Measurements from ENCODE around the gene HIGD1B. TPM values are rescaled to one million over a fixed set of nuclear protein-coding genes. Genes with fewer than 3 reads are reported as not detected.

HIGD1B gene
- total and polyA plus RNA-seq, 2 of the 13 experiments (the other 11 are each of a cell fraction or from before 2014, with no cell fraction given), result not detected

- Histone ChIP-seq H4K20me1 (ENCODE audit: insufficient read depth, low read length) (no peaks in the 10 kb centered on the region), H3K4me1 (ENCODE audit: insufficient read depth, low read length) (no peaks in the 10 kb centered on the region), H3K9me3 (ENCODE audit: low read length) (no peaks in the 10 kb centered on the region), H3K4me2 (ENCODE audit: low read depth, low read length) (no peak overlapping the region), H3K27me3 (ENCODE audit: control insufficient read depth in 1 of 2, insufficient read depth in 2 of 2, low read length in 2 of 2) (no peaks in the 10 kb centered on the region), H3K9ac (ENCODE audit: insufficient read depth, low read depth, low read length) (no peak overlapping the region), H3K36me3 (replicated peaks in 1 of 2; ENCODE audit: control insufficient read depth in 1 of 2, insufficient read depth in 2 of 2, low read length in 2 of 2) (peaks cover 47 to 87% of the 10 kb centered on the region in 2 experiments), H2AFZ (ENCODE audit: low read length) (no peak overlapping the region), H3K27ac (ENCODE audit: extremely low read length, insufficient read depth, low read length) (no peak overlapping the region), H3K4me3 (replicated peaks in 1 of 3; ENCODE audit: insufficient read depth in 1 of 3, low read depth in 2 of 3, low read length in 3 of 3) (no peak overlapping the region), H3K79me2 (ENCODE audit: insufficient read depth, low read length) (no peaks in the 10 kb centered on the region)
- no TSS peak for BruUV-seq (replicated peaks)
- CTCF ChIA-PET (ENCODE audit: low intra/inter-chr PET ratio, low total read pairs), result no interaction called here
- FAIRE-seq (no peak), ATAC-seq (no peak), DNase-seq (ENCODE audit: low spot score) (no peak)
- in situ Hi-C loops (cut with HindIII; ENCODE audit: extremely low pct_ligation_motif_present, low pct_unique_long_range_greater_than_20kb), result no loop called here
- TF ChIP-seq POLR2AphosphoS2 (IDR thresholded peaks at IDR 0.05; ENCODE audit: low read depth, low read length) (no peak), SYNCRIP (IDR thresholded peaks at IDR 0.05; ENCODE audit: insufficient read depth, low read depth, low read length) (no peak), RXRA (CRISPR knock-in tag; IDR thresholded peaks at IDR 0.05) (no peak), MAFK (conservative IDR thresholded peaks at IDR 0.05 in 1 of 2, IDR thresholded peaks at IDR 0.05 in 1 of 2; ENCODE audit: low read length in 2 of 2) (peak; percentile 71), MAFF (IDR thresholded peaks at IDR 0.05; ENCODE audit: low read depth, low read length) (peak; percentile 45), NR0B2 (CRISPR knock-in tag; IDR thresholded peaks at IDR 0.05) (no peak), ZFP82 (CRISPR knock-in tag; IDR thresholded peaks at IDR 0.05; ENCODE audit: borderline replicate concordance) (no peak)
- POLR2A ChIA-PET, result no interaction called here
- intact Hi-C loops (cut with micrococcal nuclease; ENCODE audit: unreplicated experiment), result no loop called here
- WGBS (ENCODE audit: low lambda C conversion rate), result 95% methylated on average over 5 of the region's 5 CpGs
Observed at GRCh38 chr17:44877121-44877520, 29.4 kb downstream of the HIGD1B start.

DNA sequence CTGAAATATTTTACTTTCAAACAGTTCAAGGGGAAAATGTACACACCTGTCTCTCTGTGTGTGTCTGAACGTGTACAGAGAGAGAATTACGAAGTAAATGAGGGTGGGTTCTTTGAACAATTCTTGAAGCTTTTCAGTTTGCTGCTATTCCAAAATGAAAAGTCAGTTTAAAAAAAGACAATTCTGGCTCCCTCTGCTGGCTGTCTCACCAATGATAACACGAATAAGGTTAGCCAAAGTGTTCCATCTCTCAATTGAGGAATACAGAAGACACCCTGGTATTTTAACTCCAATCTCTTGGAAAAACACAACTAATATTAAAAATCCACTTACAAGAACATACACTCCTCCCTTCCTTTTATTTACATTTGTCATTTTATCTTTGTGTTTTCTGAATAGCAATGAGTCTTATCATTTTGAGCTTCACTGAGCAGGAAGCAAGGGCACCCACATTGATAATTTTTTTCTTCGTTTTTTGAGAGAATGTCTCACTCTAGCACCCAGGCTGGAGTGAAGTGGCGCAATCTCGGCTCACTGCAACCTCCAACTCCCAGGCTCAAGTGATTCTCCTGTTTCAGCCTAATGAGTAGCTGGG is 31.0 kb downstream of the HIGD1B start:
- ATAC-seq (peak; percentile 45; the same call in 2 of the 3 replicates), DNase-seq (ENCODE audit: low spot score) (peak; percentile 37), FAIRE-seq (peak; percentile 89)
- in situ Hi-C loops (cut with HindIII; ENCODE audit: extremely low pct_ligation_motif_present, low pct_unique_long_range_greater_than_20kb), result no loop called here
- no peaks in the 10 kb centered on the region for H3K79me2 ChIP-seq (ENCODE audit: insufficient read depth, low read length)
- POLR2A ChIA-PET, result interaction anchor here (1.6 kb wide), 1 partner anchor 20 kb away, joined by 4 read pairs; the partner anchor contains the start of gene EFTUD2
- H3K27ac ChIP-seq (ENCODE audit: extremely low read length, insufficient read depth, low read length), result no peak overlapping the region
- intact Hi-C loops (cut with micrococcal nuclease; ENCODE audit: unreplicated experiment), result no loop called here
- H3K36me3 ChIP-seq (replicated peaks in 1 of 2; ENCODE audit: control insufficient read depth in 1 of 2, insufficient read depth in 2 of 2, low read length in 2 of 2), result peaks cover 46 to 89% of the 10 kb centered on the region in 2 experiments
- CTCF ChIA-PET (ENCODE audit: low intra/inter-chr PET ratio, low total read pairs), result interaction anchor here (1.7 to 1.8 kb wide), 2 partner anchors 100 to 104 kb away, joined by 13 to 25 read pairs; no protein-coding TSS in a partner anchor
- H2AFZ ChIP-seq (ENCODE audit: low read length), result no peak overlapping the region
- BruUV-seq (replicated peaks), result no TSS peak
- no peak overlapping the region for H3K4me2 ChIP-seq (ENCODE audit: low read depth, low read length)
- 66% methylated on average over 6 of the region's 6 CpGs for WGBS (ENCODE audit: low lambda C conversion rate)
- H3K27me3 ChIP-seq (ENCODE audit: control insufficient read depth in 1 of 2, insufficient read depth in 2 of 2, low read length in 2 of 2), result no peaks in the 10 kb centered on the region
- H3K4me3 ChIP-seq (replicated peaks in 1 of 3; ENCODE audit: insufficient read depth in 1 of 3, low read depth in 2 of 3, low read length in 3 of 3), result no peak overlapping the region
- no peaks in the 10 kb centered on the region for H4K20me1 ChIP-seq (ENCODE audit: insufficient read depth, low read length)
- no peak overlapping the region for H3K9ac ChIP-seq (ENCODE audit: insufficient read depth, low read depth, low read length)
- no peaks in the 10 kb centered on the region for H3K9me3 ChIP-seq (ENCODE audit: low read length)
- H3K4me1 ChIP-seq (ENCODE audit: insufficient read depth, low read length), result no peaks in the 10 kb centered on the region
- peak; percentile 42 for TF ChIP-seq STAG1 (CRISPR knock-in tag; IDR thresholded peaks at IDR 0.05)
- TF ChIP-seq SAP130 (CRISPR knock-in tag; IDR thresholded peaks at IDR 0.05; ENCODE audit: low read depth), result 0 out of 2 replicates have a peak, but pooled peaks have one; percentile 15
- peak; percentile 70 for TF ChIP-seq SMC3 (IDR thresholded peaks at IDR 0.05; ENCODE audit: low read length)
- TF ChIP-seq ZNF574 (CRISPR knock-in tag; IDR thresholded peaks at IDR 0.05), result no peak
- TF ChIP-seq, protein P1, sequence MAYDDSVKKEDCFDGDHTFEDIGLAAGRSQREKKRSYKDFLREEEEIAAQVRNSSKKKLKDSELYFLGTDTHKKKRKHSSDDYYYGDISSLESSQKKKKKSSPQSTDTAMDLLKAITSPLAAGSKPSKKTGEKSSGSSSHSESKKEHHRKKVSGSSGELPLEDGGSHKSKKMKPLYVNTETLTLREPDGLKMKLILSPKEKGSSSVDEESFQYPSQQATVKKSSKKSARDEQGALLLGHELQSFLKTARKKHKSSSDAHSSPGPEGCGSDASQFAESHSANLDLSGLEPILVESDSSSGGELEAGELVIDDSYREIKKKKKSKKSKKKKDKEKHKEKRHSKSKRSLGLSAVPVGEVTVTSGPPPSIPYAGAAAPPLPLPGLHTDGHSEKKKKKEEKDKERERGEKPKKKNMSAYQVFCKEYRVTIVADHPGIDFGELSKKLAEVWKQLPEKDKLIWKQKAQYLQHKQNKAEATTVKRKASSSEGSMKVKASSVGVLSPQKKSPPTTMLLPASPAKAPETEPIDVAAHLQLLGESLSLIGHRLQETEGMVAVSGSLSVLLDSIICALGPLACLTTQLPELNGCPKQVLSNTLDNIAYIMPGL (CRISPR knock-in tag; IDR thresholded peaks at IDR 0.05; ENCODE audit: borderline replicate concordance in 1 of 2, low read depth in 1 of 2), result 0 out of 4 replicates have a peak, but pooled peaks of 1 of the 2 experiments have one; percentile 39

Measured in HepG2 (cell line).